Gastrocnemius medialis (tissue), 4 donors: Measurements from ENCODE around the gene CDSN.

Experiments
- CTCF ChIP-seq, 5 experiments: fragments of 450-650 bp in 3 of 5; fragments of 200-600 bp in 2 of 5; sonication (generic) in 2 of 5; IDR thresholded peaks in 4 of 5; conservative IDR thresholded peaks in 1 of 5; 1 replicate in 4 of 5; 2 replicates in 1 of 5; pipeline ENCODE4 v1.5.1; 2016 to 2019; ENCODE audit warnings: antibody characterized with exemption in 5 of 5, mild to moderate bottlenecking in 3 of 5, moderate library complexity in 3 of 5
- POLR2A ChIP-seq, 2 donors: fragments of 450-650 bp; IDR thresholded peaks; one replicate each; pipeline ENCODE4 v1.6.1; 2017; ENCODE audit warnings: antibody characterized with exemption in 2 of 2, mild to moderate bottlenecking in 2 of 2, moderate library complexity in 2 of 2

- TF ChIP-seq CTCF (IDR thresholded peaks at IDR 0.05 in 4 of 5, conservative IDR thresholded peaks at IDR 0.05 in 1 of 5) (no peak), POLR2A (IDR thresholded peaks at IDR 0.05) (no peak)
Observed at GRCh38 chr6:31075528-31075927, 44.7 kb downstream of the CDSN start.
